Medulla oblongata (tissue), 1 donor: ENCODE data around the gene RTN4R.

Source experiments
- DNase-seq: peaks from one replicate; pipeline ENCODE4 v3.0.0-alpha.2; 2015; ENCODE audit errors: extremely low spot score

Gene RTN4R

DNA sequence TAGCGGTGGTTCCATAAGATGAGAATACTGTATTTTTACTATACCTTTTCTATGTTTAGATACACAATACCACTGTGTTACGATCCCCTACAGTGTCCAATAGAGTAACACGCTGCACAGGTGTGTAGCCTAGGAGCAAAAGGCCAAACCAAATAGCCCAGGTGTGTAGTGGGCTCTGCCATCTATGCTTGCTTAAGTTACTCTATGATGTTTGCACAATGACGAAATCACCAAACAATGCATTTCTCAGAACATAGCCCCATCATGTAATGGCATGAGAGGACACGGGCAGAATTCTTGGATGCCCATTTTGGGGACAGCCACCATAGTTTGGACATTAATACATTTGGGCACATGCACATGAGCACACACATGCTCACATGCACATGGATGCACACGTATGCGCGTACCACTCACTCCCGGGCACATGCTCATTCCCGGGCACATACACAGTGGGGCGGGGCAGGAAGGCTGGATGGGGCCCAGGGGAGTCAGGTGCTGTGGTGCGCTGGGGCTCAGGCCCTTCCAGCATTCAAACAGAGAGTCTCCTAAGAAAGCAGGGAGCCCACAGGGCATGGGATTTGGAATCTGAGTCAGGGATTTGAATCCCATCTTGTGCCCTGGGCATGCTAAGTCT lies 51.1 kb downstream of the RTN4R start:
- DNase-seq, result no peak

- DNase-seq, result no peak
These were observed 52.4 kb downstream of the RTN4R start for GRCh38 chr22:20215742-20216141.

DNA sequence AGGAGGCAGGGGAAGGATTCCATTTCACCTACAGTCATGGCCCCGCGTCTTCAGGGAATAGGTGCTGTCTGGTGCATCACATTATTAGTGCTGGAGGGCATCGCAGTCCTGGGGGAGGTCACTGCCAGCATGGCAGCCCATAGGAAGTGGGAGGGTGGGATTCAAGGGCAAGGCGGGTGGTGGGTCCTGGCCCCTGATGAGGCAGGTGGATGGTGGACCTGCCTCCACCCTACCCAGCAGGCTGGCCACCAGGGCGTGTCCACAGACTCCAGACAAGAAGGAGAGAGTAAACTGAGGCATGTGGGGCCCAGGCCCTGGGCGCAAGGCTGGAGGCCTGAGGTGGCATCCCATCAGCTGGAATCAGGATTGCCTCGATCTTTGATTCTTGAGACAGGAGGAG lies 53.3 kb downstream of the RTN4R start:
- no peak for DNase-seq

- DNase-seq, result no peak
These were observed 54.0 kb downstream of the RTN4R start for GRCh38 chr22:20213833-20214708.

GRCh38 chr22:20212754-20213699 lies 55.1 kb downstream of the RTN4R start:
- DNase-seq, result no peak

- DNase-seq, result no peak
These were observed 55.9 kb downstream of the RTN4R start for GRCh38 chr22:20211997-20212753.

GRCh38 chr22:20211409-20211996 lies 56.6 kb downstream of the RTN4R start:
- no peak for DNase-seq

DNA sequence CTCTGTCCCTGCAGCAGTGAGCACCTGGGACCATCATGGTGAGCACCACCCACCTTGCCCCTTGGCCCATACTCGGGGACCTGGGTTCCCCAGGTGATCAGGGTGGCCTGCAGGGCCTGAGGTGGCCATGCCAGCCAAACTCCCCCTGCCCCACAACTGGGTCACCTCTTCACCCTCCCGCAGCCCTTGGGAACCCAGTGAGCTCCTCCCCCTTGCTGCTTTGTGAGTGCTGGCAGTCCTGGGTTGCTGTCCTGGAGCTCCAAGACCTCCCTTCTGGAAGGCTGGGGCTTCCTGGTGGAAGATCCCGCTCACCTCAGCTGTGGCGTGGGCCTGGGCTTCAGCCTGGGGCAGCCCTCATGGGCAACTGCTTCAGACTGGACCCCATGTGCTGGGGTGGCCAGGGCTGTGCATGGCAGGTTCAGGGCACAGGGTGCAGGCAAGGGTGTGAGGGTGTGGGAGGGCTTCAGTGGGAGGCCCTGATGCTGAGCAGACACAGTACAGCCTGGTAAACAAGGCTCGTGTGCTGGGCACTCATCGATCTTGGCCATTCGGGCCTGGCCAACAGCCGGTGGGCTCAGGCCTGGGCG lies 57.6 kb downstream of the RTN4R start:
- no peak for DNase-seq

GRCh38 chr22:20209761-20210250 lies 58.3 kb downstream of the RTN4R start:
- no peak for DNase-seq

GRCh38 chr22:20208713-20209310 lies 59.3 kb downstream of the RTN4R start:
- no peak for DNase-seq

- DNase-seq, result no peak
These were observed 60.7 kb downstream of the RTN4R start for GRCh38 chr22:20207277-20208025.

DNA sequence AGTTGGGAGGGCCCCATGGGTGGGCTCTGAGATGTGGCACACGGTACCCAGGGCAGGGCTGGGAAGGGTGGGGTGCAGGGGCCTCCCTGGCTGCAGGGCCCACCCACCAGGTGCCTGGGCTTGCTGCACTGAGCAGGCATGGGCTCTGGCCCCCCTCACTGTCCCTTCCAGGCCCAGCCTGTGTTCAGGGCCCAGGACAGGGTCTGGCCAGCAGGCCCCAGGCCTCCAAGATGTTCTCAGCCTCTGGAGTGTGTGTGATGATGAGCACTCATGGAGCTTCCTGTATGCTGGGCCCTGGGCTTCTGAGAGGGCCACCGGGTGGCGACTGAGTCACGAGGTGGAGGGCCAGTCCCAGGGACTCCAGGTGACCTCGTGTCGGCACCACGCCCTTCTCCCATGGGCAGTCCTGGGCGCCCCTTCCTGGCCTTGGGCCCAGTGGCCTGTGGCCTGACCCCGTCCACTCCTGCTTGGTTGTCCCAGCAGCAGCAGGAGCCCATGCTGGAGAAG lies 61.4 kb downstream of the RTN4R start:
- DNase-seq, result no peak

- peak; percentile 31 for DNase-seq
These were observed 62.0 kb downstream of the RTN4R start for GRCh38 chr22:20205964-20206708.

DNA sequence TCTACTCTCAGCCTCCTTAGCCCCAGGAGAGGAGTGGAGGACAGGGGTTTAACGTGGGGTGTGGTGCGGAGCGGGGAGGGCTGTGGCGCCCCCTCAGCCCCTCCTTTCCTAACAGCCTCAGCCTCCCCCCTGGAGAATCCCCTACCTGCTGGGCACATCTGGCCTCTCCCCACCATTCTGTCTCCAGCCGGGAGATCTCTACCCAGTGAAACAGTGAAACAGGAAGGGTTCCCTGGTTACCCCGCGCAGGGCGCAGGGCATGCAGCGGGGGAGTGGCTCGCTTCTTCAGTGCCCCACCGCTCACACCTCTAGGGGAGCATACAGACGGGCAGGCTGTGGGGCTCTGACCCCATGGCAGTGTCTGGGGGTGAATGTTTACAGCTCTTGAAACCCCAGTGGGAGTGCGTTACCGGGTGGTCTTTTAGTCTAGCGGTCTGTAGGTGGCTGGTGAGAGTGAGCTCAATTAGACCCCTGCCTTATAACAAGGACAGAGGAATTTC lies 62.6 kb downstream of the RTN4R start:
- no peak for DNase-seq

GRCh38 chr22:20204806-20205205 lies 63.3 kb downstream of the RTN4R start:
- no peak for DNase-seq

GRCh38 chr22:20204311-20204710 lies 63.8 kb downstream of the RTN4R start:
- no peak for DNase-seq

- no peak for DNase-seq
These were observed 64.4 kb downstream of the RTN4R start for GRCh38 chr22:20203552-20204201.

DNA sequence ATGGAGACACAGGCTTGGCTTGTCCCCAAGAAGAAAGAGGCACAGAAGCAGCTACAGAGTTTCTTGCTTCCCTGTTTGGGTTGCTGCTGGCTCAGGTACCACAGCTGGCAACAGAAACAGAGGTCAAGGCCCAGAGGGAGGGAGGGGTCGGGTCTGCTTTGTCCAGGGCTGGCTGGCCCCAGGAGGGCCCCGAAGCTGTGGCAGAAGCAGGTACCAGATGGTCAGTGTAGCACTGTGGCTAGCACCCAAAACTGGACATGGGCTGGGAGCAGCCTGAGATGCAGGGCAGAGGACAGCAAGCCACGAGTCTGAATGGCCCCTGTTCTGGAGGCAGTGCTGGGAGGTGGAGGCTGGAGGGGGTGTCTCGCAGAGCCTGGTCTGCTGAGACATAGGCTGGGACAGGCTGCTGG lies 65.0 kb downstream of the RTN4R start:
- no peak for DNase-seq
